Ishikawa (cell line): Measurements from ENCODE around the gene TXNIP.

ENCODE experiments used
- CEBPB ChIP-seq: IDR thresholded peaks from 2 replicates; pipeline ENCODE4 v1.6.1; 2012
- CREB1 ChIP-seq: IDR thresholded peaks from 2 replicates; pipeline ENCODE4 v1.6.1; 2012; ENCODE audit warnings: low read depth
- EGR1 ChIP-seq: IDR thresholded peaks from 2 replicates; pipeline ENCODE4 v1.6.1; 2012
- EP300 ChIP-seq: IDR thresholded peaks from 2 replicates; pipeline ENCODE4 v1.6.1; 2012; ENCODE audit warnings: borderline replicate concordance
- FOXM1 ChIP-seq: IDR thresholded peaks from 2 replicates; pipeline ENCODE4 v1.6.1; 2012; ENCODE audit warnings: low read depth, borderline replicate concordance
- MAX ChIP-seq: IDR thresholded peaks from 2 replicates; pipeline ENCODE4 v1.6.1; 2012
- NFIC ChIP-seq: IDR thresholded peaks from 2 replicates; pipeline ENCODE4 v1.6.1; 2012
- RAD21 ChIP-seq: IDR thresholded peaks from 2 replicates; pipeline ENCODE4 v1.6.1; 2012; ENCODE audit warnings: low read depth
- TAF1 ChIP-seq: IDR thresholded peaks from 2 replicates; pipeline ENCODE4 v1.6.1; 2012; ENCODE audit warnings: low read depth, mild to moderate bottlenecking
- TCF12 ChIP-seq: IDR thresholded peaks from 2 replicates; pipeline ENCODE4 v1.6.1; 2012; ENCODE audit warnings: low read depth
- TEAD4 ChIP-seq: IDR thresholded peaks from 2 replicates; pipeline ENCODE4 v1.6.1; 2012
- USF1 ChIP-seq: IDR thresholded peaks from 2 replicates; pipeline ENCODE4 v1.6.1; 2012
- YY1 ChIP-seq: IDR thresholded peaks from 2 replicates; pipeline ENCODE4 v1.6.1; 2012; ENCODE audit warnings: low read depth
- ZBTB7A ChIP-seq: IDR thresholded peaks from 2 replicates; pipeline ENCODE4 v1.6.1; 2012; ENCODE audit warnings: low read depth
- TF ChIP-seq, protein P1 (sequence below): IDR thresholded peaks from 2 replicates; pipeline ENCODE4 v1.6.1; 2012; ENCODE audit warnings: low read depth, mild to moderate bottlenecking

TXNIP gene

GRCh38 chr1:145962157-145963102 lies 33.9 kb downstream of the TXNIP start:
- no peak for TF ChIP-seq TAF1
- no peak for TF ChIP-seq ZBTB7A
- TF ChIP-seq EP300: no peak
- TF ChIP-seq, protein P1, sequence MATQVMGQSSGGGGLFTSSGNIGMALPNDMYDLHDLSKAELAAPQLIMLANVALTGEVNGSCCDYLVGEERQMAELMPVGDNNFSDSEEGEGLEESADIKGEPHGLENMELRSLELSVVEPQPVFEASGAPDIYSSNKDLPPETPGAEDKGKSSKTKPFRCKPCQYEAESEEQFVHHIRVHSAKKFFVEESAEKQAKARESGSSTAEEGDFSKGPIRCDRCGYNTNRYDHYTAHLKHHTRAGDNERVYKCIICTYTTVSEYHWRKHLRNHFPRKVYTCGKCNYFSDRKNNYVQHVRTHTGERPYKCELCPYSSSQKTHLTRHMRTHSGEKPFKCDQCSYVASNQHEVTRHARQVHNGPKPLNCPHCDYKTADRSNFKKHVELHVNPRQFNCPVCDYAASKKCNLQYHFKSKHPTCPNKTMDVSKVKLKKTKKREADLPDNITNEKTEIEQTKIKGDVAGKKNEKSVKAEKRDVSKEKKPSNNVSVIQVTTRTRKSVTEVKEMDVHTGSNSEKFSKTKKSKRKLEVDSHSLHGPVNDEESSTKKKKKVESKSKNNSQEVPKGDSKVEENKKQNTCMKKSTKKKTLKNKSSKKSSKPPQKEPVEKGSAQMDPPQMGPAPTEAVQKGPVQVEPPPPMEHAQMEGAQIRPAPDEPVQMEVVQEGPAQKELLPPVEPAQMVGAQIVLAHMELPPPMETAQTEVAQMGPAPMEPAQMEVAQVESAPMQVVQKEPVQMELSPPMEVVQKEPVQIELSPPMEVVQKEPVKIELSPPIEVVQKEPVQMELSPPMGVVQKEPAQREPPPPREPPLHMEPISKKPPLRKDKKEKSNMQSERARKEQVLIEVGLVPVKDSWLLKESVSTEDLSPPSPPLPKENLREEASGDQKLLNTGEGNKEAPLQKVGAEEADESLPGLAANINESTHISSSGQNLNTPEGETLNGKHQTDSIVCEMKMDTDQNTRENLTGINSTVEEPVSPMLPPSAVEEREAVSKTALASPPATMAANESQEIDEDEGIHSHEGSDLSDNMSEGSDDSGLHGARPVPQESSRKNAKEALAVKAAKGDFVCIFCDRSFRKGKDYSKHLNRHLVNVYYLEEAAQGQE: no peak
- TF ChIP-seq FOXM1: no peak
- TF ChIP-seq NFIC: no peak
- no peak for TF ChIP-seq TCF12
- TF ChIP-seq RAD21: no peak
- no peak for TF ChIP-seq CEBPB
- no peak for TF ChIP-seq USF1
- TF ChIP-seq MAX: no peak
- no peak for TF ChIP-seq EGR1
- TF ChIP-seq CREB1: no peak
- TF ChIP-seq TEAD4: no peak
- TF ChIP-seq YY1: no peak

- TF ChIP-seq ZBTB7A: no peak
- no peak for TF ChIP-seq CREB1
- TF ChIP-seq YY1: no peak
- TF ChIP-seq FOXM1: no peak
- no peak for TF ChIP-seq CEBPB
- no peak for TF ChIP-seq TEAD4
Observed at GRCh38 chr1:145961425-145962156, 34.8 kb downstream of the TXNIP start.

DNA sequence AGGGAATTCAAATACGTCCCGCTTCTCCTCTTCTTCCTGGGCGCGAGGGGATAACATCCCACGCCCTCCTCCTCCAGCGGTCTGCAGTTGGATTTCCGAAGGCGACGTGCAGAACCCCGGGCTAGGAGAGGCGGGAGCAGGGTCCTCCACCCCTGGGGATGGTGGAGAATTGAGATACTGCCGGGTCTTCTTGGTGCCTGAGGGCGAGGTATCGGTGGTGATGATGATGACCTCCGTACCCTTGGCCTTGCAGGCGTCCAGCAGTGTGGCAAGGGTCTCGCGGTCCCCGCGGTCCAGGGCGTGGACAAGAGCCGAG lies 35.3 kb downstream of the TXNIP start:
- no peak for TF ChIP-seq TEAD4
- no peak for TF ChIP-seq ZBTB7A
- no peak for TF ChIP-seq NFIC
- no peak for TF ChIP-seq CEBPB
- TF ChIP-seq USF1: no peak
- no peak for TF ChIP-seq TAF1
- TF ChIP-seq YY1: no peak
- TF ChIP-seq, protein P1: no peak

DNA sequence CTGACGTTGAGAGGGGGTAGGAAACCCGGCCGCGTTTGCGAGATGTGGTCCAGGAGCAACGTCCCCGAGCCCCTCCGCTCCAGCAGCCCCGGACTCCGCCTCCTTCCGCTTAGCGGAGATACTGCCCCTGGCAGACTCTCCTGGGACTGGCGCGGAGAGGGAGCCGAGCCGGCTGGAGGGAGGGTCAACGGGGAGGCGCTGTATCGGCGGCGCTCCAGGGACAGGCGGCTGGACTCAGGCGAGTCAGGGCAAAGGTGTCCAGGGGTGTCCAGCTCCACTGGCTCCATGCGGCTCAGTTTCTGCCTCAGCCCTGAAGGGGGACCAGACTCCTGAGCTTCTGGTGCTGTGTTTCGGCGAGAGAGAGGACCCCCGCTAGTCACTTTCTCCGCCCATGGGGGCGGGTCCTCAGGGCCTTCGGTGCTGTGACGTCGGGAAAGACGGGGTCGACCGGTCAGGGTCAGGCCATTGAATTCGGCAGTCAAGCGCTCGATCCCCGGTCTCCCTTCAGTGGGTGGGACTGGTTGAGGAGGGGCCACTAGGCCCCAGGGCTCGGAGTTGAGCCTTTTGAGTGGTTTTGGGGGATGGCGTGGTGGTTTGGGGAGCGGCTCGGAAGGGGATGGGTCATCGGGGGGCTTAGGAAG lies 35.8 kb downstream of the TXNIP start:
- TF ChIP-seq FOXM1 (no peak), EP300 (peak; percentile 20; the same call in 1 of the 2 replicates), CREB1 (no peak), MAX (peak; percentile 64), CEBPB (no peak), NFIC (no peak), TAF1 (peak; percentile 50; the same call in 1 of the 2 replicates), RAD21 (no peak), YY1 (0 out of 2 replicates have a peak, but pooled peaks have one; percentile 19), TCF12 (0 out of 2 replicates have a peak, but pooled peaks have one; percentile 31)
- TF ChIP-seq, protein P1: no peak
